Stimulated activated CD8-positive, alpha-beta memory T cell treated with anti-CD3 and anti-CD28 coated beads, Interleukin-2, amount 100 ng/mL, for 48 hours (primary cell): ENCODE measurements around the gene PSMB10.
"Not testable (repeated sequence)": the region's sequence is repeated elsewhere in the genome, so short reads cannot be mapped to it uniquely, and the experiment has no call there.

Source experiments
- DNase-seq, 2 donors: peaks; one replicate each; pipeline ENCODE4 v3.0.0-alpha.2; 2020; ENCODE audit warnings: low read depth in 2 of 2

PSMB10 gene

GRCh38 chr16:67926181-67926750 is 10.4 kb downstream of the PSMB10 start:
- DNase-seq: no peak

DNA sequence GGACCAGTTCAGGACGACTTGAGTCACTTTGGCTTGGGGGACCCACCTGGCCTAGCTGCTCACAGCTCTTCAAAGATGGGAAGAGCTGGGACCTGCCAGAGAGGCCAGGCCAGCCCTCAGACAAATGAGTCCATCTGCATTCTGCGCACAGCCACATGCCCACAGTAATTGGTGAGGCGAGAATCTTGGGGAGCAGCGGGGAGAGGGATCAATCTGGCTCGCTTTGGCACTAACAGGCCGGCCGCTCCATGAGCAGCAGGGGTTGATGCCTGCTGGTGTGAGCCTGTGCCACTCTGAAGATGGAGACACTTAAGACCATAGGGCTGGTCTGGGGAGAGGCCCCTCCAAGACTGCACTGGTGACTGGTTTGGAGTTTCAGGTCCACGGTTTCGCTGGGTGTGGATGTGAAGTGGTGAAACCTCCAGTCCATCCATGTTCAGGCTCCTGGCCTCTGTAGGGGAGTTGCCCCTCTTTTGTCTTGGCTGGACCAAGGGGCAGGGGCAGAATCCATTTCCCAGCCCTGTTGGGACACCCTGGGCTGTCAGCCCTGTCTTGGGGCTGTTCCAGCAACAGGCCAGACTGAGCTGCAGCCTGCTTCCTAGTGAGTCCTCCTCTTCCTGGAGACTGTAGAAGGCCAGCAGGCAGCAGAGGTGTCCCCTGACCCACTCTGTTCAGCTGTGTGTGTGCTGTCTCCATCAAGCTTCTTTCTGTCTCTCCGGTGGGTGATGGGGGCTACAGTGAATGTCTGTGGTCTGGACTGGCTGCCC is 12.3 kb downstream of the PSMB10 start:
- no peak for DNase-seq

DNA sequence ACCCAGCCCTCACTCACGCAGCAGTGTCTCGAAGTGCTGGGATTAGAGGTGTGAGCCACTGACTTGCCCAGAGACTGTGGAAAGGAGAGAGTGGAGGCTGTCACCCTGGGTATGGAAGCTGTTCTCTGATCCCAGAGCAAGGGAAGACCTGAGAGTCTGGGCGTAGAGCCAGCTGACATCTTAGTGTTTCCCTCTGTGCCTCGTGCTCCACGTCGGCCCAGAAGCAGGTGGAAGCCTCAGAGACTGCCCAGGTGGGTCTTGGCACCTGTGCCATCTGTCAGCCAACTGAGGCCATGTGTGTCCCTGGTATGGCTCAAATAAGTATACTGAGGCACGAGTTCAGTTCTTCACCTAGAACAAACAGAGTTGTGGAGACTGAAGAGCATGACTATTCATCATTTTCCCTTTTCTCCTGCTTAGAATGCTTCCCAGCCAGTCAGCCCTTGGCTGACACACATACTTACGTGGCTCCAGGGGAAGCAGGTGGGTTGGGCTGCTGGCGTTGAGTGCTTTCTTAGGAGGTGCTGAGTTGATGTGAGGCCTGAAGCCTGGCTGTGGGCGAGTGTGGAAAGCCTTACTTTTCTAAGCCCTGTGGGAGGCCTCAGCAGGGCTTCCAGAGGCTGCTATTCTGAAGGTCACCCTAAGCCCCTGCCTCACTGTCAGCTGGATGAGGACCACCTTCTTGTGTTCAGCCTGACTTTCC is 13.1 kb downstream of the PSMB10 start:
- DNase-seq: no peak

DNA sequence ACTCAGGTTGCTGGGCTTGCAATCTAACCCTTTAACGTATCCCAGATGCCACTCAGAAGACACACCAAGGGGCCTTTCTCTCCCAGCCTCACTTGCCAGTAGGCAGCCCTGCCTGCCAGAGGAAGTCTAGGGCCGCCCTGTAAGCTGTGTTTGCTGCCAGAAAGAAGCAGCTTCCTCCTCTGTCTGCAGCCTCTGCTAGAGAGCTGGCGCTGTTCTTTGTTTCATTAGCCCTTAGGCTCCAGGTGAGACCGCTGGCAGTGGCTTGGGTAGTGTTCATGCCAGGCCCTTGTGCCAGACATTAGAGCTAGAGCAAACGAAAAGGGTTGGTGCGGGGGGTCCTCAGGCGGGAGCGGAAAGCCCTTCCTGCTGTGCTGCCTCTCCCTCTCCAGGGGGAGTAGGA is 13.9 kb downstream of the PSMB10 start:
- no peak for DNase-seq

- no peak for DNase-seq
These were observed 14.4 kb downstream of the PSMB10 start for GRCh38 chr16:67922221-67922620.

- DNase-seq: no peak
These were observed 16.9 kb downstream of the PSMB10 start for GRCh38 chr16:67919622-67920221.

DNA sequence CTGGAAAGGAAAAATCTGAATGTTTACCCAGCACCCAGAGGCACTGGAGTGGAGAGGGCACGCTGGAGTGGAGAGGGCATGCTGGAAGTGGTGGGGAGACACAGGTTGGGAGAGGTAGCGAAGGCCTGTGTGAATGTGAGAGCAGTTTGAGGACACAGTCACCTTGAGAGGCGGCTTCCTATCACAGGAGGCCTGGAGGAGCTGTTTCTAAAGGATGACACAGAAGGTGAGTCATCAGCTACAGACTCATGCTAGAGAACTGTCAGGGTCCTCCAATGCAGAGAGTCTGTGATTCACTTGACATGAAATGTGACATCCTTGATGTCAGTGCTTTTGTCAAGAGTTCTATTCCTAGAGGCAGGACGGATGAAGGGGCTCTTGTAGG is 18.8 kb downstream of the PSMB10 start:
- peak in 1 of 2 donors; percentile 24 for DNase-seq

GRCh38 chr16:67917140-67917851 is 19.4 kb downstream of the PSMB10 start:
- no peak for DNase-seq

GRCh38 chr16:67915831-67916723 is 20.6 kb downstream of the PSMB10 start:
- no peak for DNase-seq

GRCh38 chr16:67915496-67915769 is 21.2 kb downstream of the PSMB10 start:
- DNase-seq: not testable (repeated sequence)

GRCh38 chr16:67914758-67915495 is 21.7 kb downstream of the PSMB10 start:
- DNase-seq: no peak

DNA sequence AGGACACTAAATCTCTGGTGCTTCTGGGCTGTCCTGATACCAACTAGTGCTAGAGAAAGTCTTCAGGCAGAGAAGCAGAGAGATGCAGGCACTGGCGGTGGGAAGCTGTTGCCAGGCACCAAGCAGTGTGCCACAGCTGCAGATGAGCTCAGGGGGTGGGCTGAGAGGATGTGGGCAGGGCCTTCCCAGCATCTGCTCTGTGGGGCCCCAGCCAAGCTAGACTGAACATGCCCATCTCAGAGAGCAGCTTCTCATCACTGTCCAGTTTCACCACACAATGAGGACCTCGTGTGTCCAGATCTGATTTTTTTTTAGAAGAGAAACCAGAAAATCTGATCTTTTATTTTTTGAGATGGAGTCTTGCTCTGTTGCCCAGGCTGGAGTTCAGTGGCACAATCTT is 26.5 kb downstream of the PSMB10 start:
- peak in 1 of 2 donors; percentile 24 for DNase-seq

- no peak for DNase-seq
These were observed 27.5 kb downstream of the PSMB10 start for GRCh38 chr16:67909056-67909742.

- no peak for DNase-seq
These were observed 29.1 kb downstream of the PSMB10 start for GRCh38 chr16:67907397-67908180.

DNA sequence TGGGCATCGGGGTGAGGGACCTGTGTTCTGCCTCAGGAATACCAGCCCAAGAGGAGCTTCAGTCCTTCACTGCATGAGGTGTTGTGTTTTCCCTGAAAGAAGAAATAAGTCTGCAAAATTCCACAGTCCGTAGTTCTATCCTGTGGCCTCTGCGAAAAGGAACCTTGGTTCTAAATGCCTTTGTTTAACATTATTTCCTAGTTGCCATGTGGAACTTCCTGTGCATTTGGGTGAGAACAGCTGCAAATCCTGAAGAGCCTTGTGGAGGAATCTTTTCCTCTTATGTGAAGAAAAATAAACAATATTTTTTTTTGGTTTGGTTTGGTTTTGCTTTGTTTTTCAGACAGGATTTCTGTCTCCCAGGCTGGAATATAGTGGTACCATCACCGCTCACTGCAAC is 33.8 kb downstream of the PSMB10 start:
- no peak for DNase-seq

DNA sequence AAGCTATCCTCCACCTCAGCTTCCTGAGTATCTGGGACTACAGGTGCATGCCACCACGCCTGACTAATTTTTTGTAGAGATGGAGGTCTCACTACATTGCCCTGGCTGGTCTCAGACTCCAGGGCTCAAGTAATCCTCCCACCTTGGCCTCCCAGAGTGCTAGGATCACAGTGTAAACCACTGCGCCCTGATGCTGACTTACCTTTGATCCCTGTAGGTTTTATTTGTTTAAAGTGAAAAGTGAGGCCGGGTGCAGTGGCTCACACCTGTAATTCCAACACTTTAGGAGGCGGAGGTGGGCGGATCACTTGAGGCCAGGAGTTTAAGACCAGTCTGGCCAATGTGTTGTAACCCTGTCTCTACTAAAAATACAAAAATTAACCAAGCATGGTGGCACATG is 34.9 kb downstream of the PSMB10 start:
- DNase-seq: no peak

DNA sequence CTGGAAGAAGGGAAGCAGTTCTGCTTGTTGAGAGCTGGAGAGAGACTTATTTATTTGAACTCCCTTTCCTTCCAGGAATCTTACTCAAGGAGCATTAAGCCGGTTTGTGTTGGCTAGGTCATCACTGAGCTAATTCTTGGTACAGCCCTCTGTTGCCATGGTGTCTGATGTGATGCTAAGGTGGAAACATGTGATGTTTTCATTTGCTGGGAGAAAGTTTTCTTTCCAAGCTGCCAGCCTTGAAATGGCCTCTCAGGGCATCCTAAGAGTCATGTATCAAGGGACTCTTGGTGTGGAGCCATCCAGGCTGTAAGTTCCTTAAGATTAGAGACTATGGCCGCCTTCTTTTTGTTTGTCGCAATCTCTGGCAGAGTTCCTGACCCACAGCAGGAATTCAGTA is 39.4 kb downstream of the PSMB10 start:
- no peak for DNase-seq

DNA sequence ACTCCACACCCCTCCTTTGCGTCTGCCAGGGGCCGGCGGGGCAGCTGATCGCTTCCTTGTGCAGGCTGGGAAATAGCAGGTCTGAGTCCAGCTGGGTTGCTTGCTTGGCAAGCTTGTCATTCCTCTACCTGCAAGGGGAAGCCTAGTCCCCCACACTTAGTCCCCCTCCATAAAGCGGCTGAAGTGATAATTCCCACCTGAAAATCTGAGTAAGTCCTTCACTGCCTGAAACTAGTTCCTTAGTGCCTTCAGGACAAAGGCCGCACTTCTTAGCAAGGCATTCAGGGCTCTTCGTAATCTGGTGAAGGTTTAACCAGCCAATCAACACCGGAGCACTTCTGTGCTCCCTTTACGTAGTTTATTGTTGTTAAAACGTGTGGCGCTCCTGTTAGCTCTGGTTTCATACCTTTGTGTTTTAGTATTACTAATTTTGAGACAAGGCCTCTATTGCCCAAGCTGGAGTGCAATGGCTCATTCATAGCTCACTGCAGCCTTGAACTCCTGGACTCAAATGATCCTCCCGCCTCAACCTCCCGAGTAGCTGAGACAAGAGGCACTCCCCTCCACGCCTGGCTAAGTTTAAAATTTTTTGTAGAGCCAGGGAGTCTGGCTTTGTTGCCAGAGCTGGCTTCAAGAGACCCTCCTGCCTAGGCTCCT is 42.8 kb downstream of the PSMB10 start:
- DNase-seq: no peak
